ENCODE measurements around the gene DISP2.

DNA sequence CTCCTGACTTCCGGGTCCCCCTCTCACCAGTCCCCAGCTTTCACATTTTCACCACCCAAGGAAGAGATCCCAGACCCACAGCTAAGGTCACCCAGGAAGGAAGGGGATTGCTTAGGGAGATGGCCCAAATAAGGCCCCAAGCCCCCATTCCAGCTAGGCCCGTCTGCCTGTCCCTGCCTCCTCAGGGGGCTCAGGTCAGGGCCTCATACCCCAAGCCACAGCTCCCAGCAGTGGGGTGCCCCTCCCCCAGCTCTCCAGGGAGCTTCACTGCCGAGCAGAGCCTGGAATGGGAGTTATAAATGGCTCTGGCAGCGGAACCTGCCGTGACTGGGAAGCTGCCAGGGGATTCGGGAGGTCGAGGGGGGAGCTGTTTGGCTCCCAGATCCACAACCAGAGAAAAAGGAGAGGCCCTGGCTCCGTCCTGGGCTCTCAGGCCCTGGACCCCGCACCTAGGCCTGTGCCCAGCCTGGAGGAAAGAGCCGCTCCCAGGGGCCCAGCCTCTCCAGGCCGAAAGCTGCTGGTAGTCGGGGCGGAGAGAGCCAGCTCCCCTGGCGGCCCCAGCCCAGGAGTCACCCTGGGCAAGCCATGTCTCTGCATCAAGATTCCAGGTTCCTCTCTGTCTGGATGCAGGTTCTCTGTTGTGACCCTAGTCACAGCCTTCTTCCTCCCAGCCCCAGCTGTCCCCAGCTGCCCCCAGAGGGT, 17.8 kb upstream of the DISP2 start:
- TF ChIP-seq, protein P1, sequence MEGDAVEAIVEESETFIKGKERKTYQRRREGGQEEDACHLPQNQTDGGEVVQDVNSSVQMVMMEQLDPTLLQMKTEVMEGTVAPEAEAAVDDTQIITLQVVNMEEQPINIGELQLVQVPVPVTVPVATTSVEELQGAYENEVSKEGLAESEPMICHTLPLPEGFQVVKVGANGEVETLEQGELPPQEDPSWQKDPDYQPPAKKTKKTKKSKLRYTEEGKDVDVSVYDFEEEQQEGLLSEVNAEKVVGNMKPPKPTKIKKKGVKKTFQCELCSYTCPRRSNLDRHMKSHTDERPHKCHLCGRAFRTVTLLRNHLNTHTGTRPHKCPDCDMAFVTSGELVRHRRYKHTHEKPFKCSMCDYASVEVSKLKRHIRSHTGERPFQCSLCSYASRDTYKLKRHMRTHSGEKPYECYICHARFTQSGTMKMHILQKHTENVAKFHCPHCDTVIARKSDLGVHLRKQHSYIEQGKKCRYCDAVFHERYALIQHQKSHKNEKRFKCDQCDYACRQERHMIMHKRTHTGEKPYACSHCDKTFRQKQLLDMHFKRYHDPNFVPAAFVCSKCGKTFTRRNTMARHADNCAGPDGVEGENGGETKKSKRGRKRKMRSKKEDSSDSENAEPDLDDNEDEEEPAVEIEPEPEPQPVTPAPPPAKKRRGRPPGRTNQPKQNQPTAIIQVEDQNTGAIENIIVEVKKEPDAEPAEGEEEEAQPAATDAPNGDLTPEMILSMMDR (conservative IDR thresholded peaks at IDR 0.05), result no peak
- TF ChIP-seq EZH2 (IDR thresholded peaks at IDR 0.05; ENCODE audit: low read depth), result no peak
